Spinal cord (tissue), 10 donors: ENCODE measurements around the gene A2ML1. TPM values are rescaled to one million over a fixed set of nuclear protein-coding genes. Genes with fewer than 3 reads are reported as not detected.
A peak's percentile ranks its signal among the peaks of the same experiment; 100 is the strongest.
"Not testable (repeated sequence)": the region's sequence is repeated elsewhere in the genome, so short reads cannot be mapped to it uniquely, and the experiment has no call there.

Source experiments
- DNase-seq, 6 donors: peaks; one replicate each; pipeline versions ENCODE4 v3.0.0 to v3.0.0-alpha.2; 2013 to 2015; ENCODE audit warnings: low spot score in 6 of 6, low read depth in 4 of 6
- H3K27ac ChIP-seq: one replicate; pipeline ENCODE4 v1.5.1; 2013; ENCODE audit warnings: low read depth, low read length, control low read depth
- H3K27me3 ChIP-seq: one replicate; pipeline ENCODE4 v1.6.1; 2013; ENCODE audit warnings: low read length; ENCODE audit not compliant: control insufficient read depth, insufficient read depth
- H3K36me3 ChIP-seq: one replicate; pipeline ENCODE4 v1.6.1; 2013; ENCODE audit warnings: low read length; ENCODE audit not compliant: control insufficient read depth, insufficient read depth
- H3K4me1 ChIP-seq: one replicate; pipeline ENCODE4 v1.6.1; 2013; ENCODE audit warnings: low read length; ENCODE audit not compliant: control insufficient read depth, insufficient read depth
- H3K4me3 ChIP-seq: one replicate; pipeline ENCODE4 v1.5.1; 2013; ENCODE audit warnings: low read depth, low read length, control low read depth
- H3K9me3 ChIP-seq: one replicate; pipeline ENCODE4 v1.6.1; 2013; ENCODE audit warnings: low read length; ENCODE audit not compliant: control insufficient read depth, insufficient read depth
- WGBS: methylation state at CpG from one replicate; pipeline ENCODE4 v1.1.5; 2013; ENCODE audit warnings: missing lambda C conversion rate; ENCODE audit not compliant: insufficient coverage; 5-methylcytosine and 5-hydroxymethylcytosine counted together
- polyA plus RNA-seq, 2 donors: library from polyadenylated mRNA; unstranded; fragments of 120-200 nt; gene quantifications; one replicate each; pipeline ENCODE4 v1.2.1, GENCODE V29; 2013; ENCODE audit not compliant: insufficient read length in 2 of 2
- total RNA-seq, 2 donors: library from RNA; depleted of rRNA in 1 of 2; stranded (reverse); fragments of 120-200 nt in 1 of 2; fragments of >200 nt in 1 of 2; gene quantifications; one replicate each; pipeline versions ENCODE4 v1.2.3 to v1.2.4, GENCODE V29; 2013 to 2014
- donor health status: healthy.

A2ML1 gene
- total and polyA plus RNA-seq, 4 donors = 3.4 to 6.2 (median 4.7) TPM

- no peaks in the 10 kb centered on the region for H3K36me3 ChIP-seq
- H3K27me3 ChIP-seq = no peaks in the 10 kb centered on the region
- H3K4me3 ChIP-seq = no peak overlapping the region
- no CpG with 5 or more reads among the region's 5 CpGs for WGBS
- no peak for DNase-seq
- no peaks in the 10 kb centered on the region for H3K4me1 ChIP-seq
- H3K9me3 ChIP-seq = no peaks in the 10 kb centered on the region
- no peak overlapping the region for H3K27ac ChIP-seq
These were observed 8.7 kb upstream of the A2ML1 start for GRCh38 chr12:8813572-8814357.

DNA sequence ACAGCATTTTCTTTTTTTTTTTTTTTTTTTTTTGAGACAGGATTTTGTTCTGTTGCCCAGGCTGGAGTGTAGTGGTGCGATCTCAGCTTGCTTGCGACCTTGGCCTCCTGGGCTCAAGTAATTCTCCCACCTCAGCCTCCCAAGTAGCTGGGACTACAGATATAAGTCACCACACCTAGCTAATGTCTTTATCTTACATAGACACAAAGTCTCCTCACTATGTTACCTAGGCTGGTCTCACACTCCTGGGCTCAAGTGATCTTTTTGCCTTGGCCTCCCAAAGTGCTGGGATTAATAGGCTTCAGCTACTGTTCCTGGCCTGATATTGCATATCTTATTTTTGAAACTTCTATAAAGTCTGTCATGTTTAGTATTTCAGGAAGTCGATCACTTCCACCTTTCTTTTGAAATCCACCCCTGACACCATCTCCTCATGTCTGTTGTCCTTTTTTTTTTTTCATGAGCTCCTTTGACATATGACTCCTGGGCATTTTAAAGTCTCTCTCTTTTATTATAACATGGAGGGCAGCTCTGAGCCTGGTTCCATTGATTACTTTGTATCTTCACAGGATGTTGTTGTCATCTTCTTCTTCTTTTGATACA, 5.9 kb upstream of the A2ML1 start:
- H3K27ac ChIP-seq = no peak overlapping the region
- 100% methylated on average over 1 of the region's 3 CpGs for WGBS
- no peaks in the 10 kb centered on the region for H3K4me1 ChIP-seq
- no peak overlapping the region for H3K4me3 ChIP-seq
- no peaks in the 10 kb centered on the region for H3K9me3 ChIP-seq
- H3K36me3 ChIP-seq = no peaks in the 10 kb centered on the region
- no peaks in the 10 kb centered on the region for H3K27me3 ChIP-seq
- no peak for DNase-seq

DNA sequence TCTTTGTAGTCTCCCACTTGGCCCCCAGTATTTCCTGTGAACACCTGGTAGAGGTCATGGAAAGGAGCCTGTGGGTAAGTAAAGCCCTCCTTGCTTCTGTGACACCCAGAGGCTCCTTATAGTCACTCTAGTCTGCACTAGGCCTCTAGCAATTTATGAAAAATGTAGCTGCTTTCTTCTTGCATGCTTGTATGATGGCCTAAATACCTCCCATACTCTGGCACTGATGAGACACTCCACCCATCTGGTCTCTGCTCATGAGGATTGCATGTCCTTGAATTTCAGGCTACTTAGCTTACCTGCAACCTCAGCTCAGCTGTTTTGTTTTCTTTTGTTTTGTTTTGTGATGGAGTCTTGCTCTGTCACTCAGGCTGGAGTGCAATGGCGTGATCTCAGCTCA, 4.6 kb upstream of the A2ML1 start:
- H3K27ac ChIP-seq = no peak overlapping the region
- H3K9me3 ChIP-seq = no peaks in the 10 kb centered on the region
- no peak overlapping the region for H3K4me3 ChIP-seq
- H3K36me3 ChIP-seq = no peaks in the 10 kb centered on the region
- no peaks in the 10 kb centered on the region for H3K27me3 ChIP-seq
- DNase-seq = no peak
- peaks cover 8% of the 10 kb centered on the region for H3K4me1 ChIP-seq
- WGBS = no CpG with 5 or more reads among the region's 1 CpG

GRCh38 chr12:8818526-8818925, 3.9 kb upstream of the A2ML1 start:
- WGBS = 94% methylated on average over 2 of the region's 2 CpGs
- peaks cover 8% of the 10 kb centered on the region for H3K4me1 ChIP-seq
- no peaks in the 10 kb centered on the region for H3K27me3 ChIP-seq
- H3K9me3 ChIP-seq = no peaks in the 10 kb centered on the region
- H3K36me3 ChIP-seq = no peaks in the 10 kb centered on the region
- H3K27ac ChIP-seq = no peak overlapping the region
- H3K4me3 ChIP-seq = no peak overlapping the region
- no peak for DNase-seq

DNA sequence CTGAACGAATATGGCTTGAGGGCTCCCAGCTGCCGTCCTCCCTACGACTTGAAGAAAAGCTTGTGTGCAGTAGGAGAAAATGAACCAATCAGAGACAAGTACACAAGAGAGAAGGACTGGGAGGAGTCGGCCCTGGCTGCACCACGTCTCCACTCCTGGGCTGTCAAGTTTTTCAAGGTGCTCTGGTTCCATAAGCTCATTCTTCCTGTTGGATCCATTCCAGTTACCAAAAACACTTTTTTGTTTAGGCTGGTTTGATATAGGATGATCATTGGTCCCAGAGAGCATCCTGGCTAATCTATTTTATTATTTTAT, 2.8 kb upstream of the A2ML1 start:
- H3K36me3 ChIP-seq = no peaks in the 10 kb centered on the region
- H3K9me3 ChIP-seq = no peaks in the 10 kb centered on the region
- WGBS = 52% methylated on average over 3 of the region's 5 CpGs
- H3K4me3 ChIP-seq = no peak overlapping the region
- H3K4me1 ChIP-seq = peaks cover 8% of the 10 kb centered on the region
- H3K27me3 ChIP-seq = no peaks in the 10 kb centered on the region
- DNase-seq = no peak
- H3K27ac ChIP-seq = no peak overlapping the region

GRCh38 chr12:8820676-8821407, 1.6 kb upstream of the A2ML1 start:
- not testable (repeated sequence) for H3K4me1 ChIP-seq, H3K9me3 ChIP-seq, DNase-seq, H3K36me3 ChIP-seq, H3K27me3 ChIP-seq, H3K27ac ChIP-seq, H3K4me3 ChIP-seq
- 98% methylated on average over 7 of the region's 8 CpGs for WGBS

DNA sequence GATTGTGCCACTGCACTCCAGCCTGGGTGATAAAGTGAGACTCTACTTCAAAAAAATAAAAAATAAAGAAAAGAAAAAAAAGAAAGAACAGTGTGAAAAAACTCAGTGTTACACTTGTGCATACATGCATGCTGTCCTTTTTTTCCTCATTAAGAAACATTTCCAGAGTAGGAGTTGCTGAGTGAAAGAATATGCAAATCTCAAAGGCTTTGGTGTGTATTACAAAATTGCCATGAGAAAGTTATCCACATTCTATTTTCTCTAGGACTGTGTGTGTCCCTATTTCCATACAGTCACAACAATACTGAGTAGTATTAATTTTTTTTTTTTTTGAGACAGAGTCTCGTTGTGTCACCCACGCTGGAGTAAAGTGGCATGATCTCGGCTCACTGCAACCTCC, 830 bp upstream of the A2ML1 start:
- Histone ChIP-seq H3K27ac (no peak overlapping the region), H3K9me3 (no peaks in the 10 kb centered on the region), H3K36me3 (no peaks in the 10 kb centered on the region), H3K4me3 (no peak overlapping the region), H3K4me1 (peaks cover 8% of the 10 kb centered on the region), H3K27me3 (no peaks in the 10 kb centered on the region)
- 100% methylated on average over 2 of the region's 3 CpGs for WGBS
- no peak for DNase-seq

- peaks cover 16% of the 10 kb centered on the region for H3K4me1 ChIP-seq
- 26% methylated on average over 4 of the region's 8 CpGs for WGBS
- H3K27ac ChIP-seq = peak overlapping the region; percentile 79
- no peaks in the 10 kb centered on the region for H3K36me3 ChIP-seq
- H3K9me3 ChIP-seq = no peaks in the 10 kb centered on the region
- H3K27me3 ChIP-seq = no peaks in the 10 kb centered on the region
- H3K4me3 ChIP-seq = peak overlapping the region; percentile 6
- DNase-seq = peak; percentile 33 to 82 (median 56)
These were observed 1.3 kb downstream of the A2ML1 start for GRCh38 chr12:8823565-8824300.

GRCh38 chr12:8827551-8828256, 5.3 kb downstream of the A2ML1 start:
- 92% methylated on average over 3 of the region's 4 CpGs for WGBS
- H3K36me3 ChIP-seq = no peaks in the 10 kb centered on the region
- no peak for DNase-seq

More at GRCh38 chr12:8827551-8828256, 5.3 kb downstream of the A2ML1 start:
- H3K4me3 ChIP-seq = no peak overlapping the region
- H3K4me1 ChIP-seq = peaks cover 12% of the 10 kb centered on the region
- H3K27me3 ChIP-seq = no peaks in the 10 kb centered on the region
- H3K27ac ChIP-seq = no peak overlapping the region
- no peaks in the 10 kb centered on the region for H3K9me3 ChIP-seq
